NCI-H345 treated with DMSO at 0.1 percent for 48 hours (cell line): Measurements from ENCODE around the gene BPIFB4.
"Not testable (repeated sequence)": the region's sequence is repeated elsewhere in the genome, so short reads cannot be mapped to it uniquely, and the experiment has no call there.

Experiments
- DNase-seq: peaks from one replicate; lab custom pipeline; 2025; ENCODE audit not compliant: unreplicated experiment; lab: John Stamatoyannopoulos, UW

The BPIFB4 gene

DNA sequence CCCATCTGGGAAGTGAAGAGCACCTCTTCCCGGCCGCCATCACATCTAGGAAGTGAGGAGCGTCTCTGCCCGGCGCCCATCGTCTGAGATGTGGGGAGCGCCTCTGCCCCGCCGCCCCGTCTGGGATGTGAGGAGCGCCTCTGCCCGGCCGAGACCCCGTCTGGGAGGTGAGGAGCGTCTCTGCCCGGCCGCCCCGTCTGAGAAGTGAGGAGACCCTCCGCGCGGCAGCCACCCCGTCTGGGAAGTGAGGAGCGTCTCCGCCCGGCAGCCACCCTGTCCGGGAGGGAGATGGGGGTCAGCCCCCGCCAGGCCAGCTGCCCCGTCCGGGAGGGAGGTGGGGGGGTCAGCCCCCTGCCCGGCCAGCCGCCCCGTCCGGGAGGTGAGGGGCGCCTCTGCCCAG, 36.1 kb downstream of the BPIFB4 start:
- DNase-seq = not testable (repeated sequence)

DNA sequence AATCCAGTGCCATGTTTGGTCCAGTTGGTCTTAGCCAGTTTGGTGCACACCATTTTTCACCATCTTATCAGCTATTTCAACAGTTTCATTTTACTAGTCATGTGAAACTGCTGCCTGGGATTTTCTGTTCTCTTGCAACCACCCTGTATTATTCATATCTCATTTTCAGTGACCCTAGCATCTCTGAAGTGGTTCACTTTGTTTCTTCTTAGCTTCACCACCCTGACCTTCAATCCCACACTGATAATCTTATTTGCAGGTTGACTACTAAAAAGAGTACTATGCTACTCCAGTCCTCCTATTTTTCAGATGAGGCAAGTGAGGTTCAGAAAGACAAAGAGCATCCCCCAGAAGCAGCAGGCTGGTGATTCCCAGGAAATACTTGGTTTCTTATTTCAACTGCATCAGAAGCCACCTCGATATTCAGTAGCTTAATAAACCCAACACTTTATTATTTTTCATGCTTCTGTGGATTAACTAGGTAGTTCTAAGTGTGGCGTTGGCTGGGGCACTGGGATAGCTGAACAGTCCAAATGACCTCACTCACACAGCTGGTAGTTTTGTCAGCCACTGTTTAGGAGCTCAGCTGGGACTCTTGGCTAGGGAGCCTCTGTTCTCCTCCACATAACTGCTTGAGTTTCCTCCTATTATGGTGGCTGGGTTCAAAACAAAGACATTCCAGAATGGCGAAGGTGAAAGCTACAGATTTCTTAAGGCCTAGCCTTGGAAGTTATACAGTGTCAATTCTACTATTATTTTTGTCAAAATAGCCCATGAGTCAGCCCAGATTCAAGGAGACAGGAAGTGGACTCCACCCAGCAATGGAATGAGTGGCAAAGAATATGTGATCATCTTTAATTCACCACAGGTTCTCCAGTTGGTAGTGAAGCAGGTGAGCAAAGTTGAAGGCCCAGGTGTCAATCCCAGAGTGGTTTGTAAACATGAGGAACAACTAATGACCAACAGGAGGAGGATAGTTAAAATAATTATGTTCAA, 40.6 kb downstream of the BPIFB4 start:
- DNase-seq = no peak

DNA sequence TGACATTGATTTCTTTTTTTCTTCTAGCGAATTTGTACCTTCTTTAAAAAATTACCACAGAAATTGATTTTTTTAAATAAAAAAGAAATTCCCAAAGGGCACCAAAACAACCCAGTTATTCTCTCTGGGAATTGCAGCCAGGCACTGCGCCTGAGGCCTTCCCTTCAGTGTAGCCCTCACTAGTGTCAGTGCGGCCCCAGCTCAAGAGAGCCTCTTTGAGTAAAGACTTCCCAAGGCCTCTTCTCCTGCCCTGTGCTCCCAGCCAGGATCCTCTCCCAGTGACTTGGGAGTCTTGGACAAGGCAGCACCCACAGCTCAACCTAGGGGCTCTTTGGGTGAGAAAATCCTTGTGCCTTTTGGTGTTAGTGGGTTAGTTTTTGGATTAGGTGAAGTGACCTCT, 41.5 kb downstream of the BPIFB4 start:
- no peak for DNase-seq

DNA sequence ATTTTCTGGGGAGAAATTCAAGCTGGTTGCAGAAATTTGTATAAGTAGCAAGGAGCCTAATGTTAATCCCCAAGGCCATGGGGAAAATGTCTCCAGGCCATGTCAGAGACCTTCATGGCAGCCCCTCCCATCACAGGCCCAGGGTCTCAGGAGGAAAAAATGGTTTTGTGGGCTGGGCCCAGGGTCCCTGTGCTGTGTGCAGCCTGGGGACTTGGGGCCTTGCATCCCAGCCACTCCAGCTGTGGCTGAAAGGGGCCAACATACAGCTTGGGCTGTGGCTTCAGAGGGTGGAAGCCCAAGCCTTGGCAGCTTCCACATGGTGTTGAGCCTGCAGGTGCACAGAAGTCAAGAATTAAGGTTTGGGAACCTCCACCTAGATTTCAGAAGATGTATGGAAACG, 42.9 kb downstream of the BPIFB4 start:
- DNase-seq = not testable (repeated sequence)

DNA sequence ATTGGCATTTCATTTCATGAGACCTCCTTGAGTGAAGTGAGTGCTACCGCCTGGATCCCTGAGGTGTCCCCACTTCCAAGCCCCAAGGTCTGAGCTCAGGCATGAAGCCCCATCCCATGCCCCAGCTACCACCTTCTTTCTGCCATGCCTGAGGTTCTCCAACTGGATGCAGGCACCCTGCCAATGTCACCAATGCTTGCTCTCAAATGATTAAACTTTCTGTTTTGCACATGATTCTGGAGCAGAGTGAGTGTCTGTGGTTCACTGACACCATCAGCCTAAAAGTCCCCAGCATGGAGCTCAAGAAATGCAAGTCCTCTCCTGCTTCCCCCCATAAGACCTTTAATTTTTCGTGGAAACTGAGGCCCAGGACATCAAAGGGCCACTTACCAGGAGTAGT, 44.8 kb downstream of the BPIFB4 start:
- no peak for DNase-seq

DNA sequence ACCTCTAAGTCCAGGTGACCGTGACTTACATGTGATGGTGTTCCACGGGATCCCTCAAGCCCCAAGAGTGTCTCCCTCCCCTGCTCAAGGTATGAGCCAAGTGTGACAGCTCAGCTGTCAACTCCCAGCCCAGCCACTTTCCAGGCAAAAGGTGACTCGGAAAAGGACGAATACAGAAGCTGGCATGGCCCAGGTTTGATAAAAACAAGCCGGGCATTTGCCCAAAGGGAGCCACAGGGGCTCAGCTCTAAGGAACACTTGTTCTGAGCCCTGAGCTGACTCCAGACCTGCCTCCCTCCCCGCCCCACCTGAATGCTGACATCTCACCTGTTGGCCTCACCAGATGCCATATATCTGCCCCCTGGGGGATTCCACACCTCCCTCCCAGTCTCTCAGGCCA, 45.6 kb downstream of the BPIFB4 start:
- DNase-seq = no peak

DNA sequence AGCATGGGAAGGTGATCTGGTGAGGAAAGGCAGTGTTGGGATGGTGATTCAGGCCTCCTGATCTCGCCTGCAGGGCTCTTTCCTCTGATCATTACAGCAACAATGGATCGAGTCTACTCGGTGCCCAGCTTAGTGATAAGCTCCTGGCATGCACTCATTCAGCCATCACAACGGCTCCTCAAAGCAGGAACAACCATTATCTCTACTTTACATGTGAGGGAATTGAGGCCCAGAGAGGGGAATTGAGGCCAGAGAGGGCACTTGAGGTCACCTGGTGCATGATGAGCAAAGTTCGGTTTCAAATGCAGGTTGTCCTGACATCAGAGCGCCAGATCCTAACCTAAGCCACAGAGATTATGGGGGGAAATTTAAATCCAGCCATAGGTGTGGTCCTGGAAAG, 46.5 kb downstream of the BPIFB4 start:
- no peak for DNase-seq

DNA sequence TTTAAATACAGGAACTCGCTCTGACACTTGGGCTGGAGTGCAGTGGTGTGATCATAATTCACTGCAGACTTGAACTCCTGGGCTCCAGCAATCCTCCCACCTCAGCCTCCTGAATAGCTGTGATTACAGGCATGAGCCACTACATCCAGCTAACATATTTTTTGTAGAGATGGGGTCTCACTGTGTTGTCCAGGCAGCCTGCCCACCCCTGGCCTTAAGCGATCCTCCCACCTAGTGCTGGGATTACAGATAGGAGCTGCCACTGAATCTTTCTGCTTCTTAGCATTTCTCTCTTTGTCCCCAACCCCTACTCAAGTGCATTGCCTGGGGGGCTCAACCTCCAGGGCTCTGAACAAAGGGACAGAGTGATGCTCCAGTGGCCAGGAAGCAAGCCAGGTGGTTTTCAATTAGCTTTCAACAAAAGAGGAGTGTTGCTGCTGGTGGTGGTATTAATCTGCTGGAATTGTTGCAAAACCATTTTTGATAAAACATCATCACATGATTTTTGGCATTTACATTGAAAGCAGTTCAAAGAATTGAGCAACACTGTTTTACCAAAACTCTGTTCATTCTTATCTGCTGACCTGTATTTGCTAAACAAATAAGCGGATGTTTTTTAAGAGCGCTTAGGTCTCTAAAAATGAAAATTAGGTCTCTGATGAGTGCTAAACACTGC, 48.1 kb downstream of the BPIFB4 start:
- no peak for DNase-seq

DNA sequence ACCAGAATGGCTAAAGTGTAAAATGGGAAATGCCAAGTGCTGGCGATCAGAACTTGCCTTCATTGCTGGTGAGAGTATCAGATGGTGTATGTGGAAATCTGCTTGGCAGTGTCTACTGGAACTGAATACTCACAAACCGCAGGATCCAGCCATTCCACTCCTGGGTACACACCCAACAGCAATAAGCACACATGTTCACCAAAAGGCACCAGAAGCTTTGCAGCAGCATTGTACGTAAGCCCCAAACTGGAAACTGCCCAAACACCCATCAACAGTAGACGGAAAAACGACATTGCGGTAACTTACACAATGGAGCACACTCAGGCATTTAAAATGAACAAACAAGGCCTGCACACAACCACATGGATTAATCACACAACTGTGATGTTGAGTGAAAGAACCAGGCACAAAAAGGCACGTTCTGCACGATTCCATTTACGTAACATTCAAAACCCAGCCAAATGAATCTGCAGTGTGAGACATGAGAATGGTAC, 51.2 kb downstream of the BPIFB4 start:
- no peak for DNase-seq

DNA sequence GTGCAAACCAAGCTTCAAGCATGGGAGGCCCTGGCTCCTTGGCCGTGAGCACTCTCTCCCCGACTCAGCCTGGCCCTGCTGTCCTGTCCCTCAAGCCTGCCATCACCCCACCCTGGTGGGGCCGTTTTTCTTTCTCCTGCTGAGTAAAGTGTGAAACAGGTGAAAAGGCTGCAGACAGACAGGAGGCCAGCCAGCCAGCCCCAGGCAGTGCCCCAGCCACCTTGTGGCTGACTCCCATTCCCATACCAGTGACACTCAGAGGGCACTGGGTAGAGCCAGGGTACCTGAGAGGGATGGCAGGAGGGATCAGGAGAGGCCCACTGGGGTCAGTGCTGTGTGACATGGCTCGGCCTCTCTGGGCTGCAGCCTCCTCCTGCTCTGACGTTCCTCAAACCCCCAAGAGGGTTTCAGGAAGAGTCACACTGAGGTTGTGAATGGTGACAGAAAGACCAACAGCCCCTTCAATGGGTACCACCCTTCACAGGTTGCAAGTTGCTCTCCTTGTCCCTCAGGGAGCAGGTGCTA, 52.6 kb downstream of the BPIFB4 start:
- no peak for DNase-seq

DNA sequence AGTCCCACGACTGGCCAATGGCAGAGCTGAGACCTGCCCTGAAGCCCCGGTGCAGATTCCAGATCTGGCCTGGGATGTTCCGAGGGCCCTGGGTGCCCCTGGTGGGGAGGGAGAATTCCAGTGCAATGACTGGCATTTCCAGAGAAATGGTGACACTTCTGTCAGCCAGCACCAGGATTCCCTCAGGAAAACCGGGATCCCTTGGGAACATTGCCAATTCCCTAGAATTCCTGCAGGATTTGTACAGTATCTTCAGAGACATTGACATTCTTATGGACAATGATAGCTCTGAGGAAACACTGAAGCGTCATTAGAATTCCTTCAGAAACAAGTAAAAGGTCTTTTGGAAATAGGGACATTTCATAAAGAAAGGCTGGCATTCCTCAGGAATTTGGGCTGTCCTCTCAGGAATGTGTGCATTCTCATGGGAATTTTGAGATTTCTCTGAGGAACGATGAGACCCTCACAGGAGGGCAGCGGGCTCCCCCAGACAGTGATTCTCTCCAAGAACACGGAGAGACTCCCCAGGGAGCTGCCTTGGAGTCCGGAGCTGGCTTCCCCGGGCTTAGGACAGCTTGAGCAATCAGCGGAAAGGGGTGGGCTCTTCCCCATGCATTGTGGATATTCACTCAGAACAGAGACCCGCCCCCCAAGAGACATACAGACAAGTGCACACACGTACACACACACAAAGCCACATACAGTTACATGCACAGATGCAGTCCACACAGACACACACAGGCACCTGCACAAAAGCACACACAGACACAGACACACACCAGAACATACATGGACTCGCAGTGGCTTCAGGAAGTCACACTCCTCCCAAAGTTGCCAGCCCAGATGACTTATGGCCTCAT, 53.3 kb downstream of the BPIFB4 start:
- no peak for DNase-seq

DNA sequence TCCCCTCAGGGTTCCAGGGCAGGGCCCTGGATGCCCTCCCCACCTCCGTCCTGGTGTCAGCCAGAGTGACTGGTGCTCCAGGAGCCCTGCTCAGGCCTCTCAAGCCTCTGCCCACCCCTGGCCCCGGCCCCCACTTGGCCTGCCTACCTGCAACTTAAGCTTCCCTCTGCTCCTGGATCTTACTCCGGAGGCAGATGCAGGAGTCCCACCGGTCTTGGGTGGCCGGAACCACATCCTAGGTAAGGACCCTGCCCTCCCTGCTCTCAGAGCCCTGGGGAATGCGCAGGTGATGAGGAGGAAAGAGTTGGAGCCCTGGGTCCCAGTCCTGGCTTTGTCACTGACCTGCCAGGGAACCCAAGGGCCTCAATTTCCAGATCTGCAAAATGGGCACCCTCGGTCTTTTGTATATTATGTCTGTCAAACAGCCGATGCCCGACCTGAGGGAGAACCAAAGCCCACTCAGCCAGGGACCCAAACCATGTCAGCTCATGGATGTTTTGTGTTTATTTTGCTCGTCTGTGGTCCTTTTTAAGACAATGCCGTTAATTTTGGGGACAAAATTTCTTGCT, 54.0 kb downstream of the BPIFB4 start:
- no peak for DNase-seq

DNA sequence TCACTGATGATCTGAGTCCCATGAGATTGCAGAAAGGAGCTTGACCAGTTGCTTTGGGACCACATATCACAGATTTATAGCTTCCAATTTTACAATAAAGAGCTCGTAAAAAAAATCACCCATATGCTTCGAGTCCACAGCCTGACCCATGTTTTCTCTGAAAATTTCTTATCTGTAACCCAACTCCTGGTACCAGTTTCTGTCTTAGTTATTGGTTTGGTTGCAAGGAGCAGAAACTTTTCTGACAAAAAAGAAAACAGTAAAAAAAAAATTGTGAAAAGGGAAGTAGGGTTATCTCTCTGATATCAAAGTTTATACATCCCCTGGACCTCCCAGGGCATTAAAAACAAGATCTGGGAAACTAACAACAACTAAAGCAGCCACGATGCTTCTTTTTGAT, 57.8 kb downstream of the BPIFB4 start:
- no peak for DNase-seq

DNA sequence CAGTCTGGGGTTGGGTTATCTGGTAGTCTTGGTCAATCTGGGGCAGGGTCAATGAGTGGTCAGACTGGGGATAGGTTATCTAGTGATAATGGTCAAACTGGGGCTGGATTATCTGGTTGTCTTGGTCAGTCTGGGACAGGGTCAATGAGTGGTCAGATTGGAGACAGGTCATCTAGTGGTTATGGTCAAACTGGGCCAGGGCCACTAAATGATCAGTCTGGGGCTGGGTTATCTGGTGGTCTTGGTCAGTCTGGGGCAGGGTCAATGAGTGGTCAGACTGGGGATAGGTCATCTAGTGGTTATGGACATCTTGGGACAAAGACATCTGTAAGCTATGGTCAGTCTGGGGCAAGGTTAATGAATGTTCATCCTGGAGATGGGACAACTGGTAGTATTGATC, 60.0 kb downstream of the BPIFB4 start:
- DNase-seq = no peak

DNA sequence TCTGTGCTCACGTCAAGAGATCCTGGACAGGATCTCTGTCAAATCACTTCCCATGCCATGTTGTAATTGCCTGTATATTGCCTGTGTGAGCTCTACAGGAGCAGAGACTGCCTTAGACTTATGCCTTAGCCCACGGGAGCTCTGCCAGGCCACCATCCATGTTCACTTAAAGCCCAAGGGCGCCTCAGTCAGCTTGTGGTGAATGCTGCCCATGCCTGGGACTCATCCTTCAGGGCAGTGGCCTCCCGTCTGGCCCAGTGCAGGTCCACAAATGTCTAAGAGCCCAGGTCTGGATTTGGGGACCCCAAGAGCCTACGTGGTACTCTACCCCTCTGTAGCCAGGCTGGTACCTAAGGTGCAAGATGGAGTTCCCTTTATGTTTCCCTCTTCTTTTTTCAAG, 66.1 kb downstream of the BPIFB4 start:
- no peak for DNase-seq

DNA sequence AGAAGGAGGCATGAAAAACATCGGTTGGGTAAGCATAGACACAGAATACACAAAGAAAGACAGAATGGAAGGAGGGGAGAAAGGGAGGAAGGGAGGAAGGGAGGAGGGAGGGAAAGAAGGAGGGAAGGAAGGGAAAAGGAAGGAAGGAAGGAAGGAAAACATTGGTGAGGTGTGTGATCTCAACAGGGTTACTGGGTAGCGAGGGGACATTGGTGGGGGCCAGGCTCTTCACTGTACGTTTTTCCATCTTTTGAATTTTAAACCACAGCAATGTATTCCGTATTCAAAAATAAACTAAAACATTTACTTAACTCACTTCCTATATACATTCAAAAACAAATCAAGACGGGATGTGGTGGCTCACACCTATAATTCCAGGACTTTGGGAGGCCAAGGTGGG, 67.9 kb downstream of the BPIFB4 start:
- no peak for DNase-seq

DNA sequence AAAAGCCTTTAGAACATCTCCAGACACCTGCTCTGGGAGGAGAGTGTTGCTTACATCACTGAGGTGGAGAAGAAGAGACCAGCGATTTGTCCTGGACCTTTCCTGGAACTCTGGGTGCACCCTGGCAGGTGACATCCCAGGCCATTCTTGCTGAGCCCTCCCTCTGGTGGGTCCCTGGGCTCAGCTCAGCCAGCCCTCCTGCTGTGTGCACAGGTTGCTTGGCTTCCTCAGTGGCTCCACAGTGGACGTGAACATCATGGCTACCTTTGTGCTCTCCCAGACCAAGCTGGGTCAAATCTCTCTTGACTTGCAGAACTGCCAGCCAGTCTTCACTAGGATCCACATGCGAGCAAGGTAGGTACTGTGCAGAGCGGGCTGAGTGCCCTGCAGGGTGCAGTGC, 68.6 kb downstream of the BPIFB4 start:
- DNase-seq = no peak

DNA sequence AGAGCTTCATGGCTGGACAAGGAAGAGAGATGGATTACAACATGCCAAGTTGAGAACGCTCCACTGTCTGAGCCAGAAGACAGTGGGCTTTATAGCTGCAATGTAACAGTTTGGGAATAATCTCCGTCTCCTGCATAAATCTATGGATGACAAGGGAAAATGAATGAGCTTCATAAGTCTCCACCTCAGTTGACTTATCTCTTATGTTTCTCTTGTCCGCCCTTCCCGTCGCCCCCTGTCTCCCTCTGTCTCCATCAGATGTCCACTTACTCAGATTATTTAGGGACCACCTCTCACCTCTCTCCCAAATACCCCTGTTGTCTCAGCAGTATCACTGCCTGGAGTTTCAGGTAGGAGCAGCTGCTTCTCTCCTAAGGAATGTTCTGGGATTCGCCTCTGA, 74.8 kb downstream of the BPIFB4 start:
- DNase-seq = no peak

DNA sequence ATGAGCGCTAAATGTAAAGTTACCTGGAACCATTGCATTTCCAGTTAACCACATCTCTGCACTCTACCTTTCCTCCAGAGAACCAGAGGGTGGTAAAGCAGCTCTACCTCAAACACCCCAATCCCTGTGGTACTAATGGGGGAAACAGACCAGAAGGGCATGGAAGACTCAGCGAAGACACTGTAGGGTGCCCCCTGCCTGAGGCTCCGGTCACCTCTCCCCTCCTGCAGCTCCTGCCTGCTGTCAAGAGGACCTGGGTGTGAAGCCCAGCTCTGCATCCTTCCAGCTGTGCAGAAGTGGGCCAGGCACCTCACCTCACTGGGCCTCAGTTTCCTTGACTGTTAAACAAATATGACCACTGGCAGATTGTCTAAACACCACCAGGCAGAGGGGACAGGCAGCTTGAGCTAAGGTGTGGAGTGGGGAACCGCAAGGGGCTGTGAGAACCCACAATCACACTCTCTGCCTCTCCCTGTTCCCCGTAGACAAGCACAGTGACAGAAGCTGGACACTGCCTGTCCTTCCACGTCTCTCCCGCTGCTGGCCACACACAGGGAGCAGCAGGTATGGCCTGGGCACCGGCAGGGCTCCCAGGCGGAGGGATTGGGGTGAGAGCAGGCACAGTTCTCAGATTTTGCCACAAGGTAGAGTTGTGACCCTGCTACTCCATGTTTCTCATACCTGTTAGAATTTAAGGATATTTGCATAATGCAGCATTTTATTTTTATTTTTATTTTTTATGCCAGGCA, 79.4 kb downstream of the BPIFB4 start:
- no peak for DNase-seq

DNA sequence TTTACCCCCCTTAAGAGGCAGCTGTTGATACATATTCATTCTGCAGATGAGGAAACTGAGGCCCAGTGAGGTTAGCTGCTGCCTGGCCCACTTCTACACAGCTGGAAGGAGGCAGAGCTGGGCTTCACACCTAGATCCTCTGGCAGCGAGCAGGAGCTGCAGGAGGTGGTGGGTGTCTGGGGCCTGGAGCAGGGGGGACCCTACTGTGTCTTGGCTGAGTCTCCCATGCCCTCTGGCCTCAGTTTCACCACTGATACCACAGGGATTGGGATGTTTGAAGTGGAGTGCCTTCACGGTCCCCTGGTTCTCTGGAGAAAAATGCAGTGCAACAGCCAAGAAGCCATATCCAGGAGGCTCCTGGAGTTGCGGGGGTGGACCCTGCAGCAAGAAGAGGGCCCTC, 80.3 kb downstream of the BPIFB4 start:
- DNase-seq = no peak
